ENCODE data around the gene AFDN.

AFDN gene

GRCh38 chr6:167855825-167856425 is 29.2 kb downstream of the AFDN start:
- Mint-ChIP-seq H3K4me1 (ENCODE audit: low read depth) (peaks cover 20% of the 10 kb centered on the region), H3K27ac (no peak overlapping the region), H3K9me3 (no peaks in the 10 kb centered on the region), H3K36me3 (ENCODE audit: low read depth) (no peaks in the 10 kb centered on the region), H3K27me3 (ENCODE audit: low read depth) (peaks cover 44% of the 10 kb centered on the region), H3K4me3 (no peak overlapping the region)

DNA sequence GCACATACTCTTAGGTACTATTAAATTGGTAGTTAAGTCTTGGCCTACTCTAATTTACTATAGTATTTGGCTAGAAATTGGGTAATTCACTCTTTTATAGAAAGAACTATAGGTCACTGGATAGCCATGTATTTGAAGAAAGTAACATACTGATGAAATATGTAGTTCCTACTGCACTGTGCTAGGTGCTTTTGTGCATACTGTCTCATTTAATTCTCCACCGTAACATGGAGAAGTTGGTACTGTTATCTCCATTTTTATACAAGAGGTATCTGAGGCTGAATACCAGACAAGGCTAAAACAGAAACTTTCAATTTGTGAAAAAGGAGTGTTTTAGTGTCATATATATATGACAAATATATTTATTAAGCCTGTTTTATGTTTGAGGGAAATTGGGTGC is 29.8 kb downstream of the AFDN start:
- no peaks in the 10 kb centered on the region for H3K9me3 Mint-ChIP-seq
- no peaks in the 10 kb centered on the region for H3K36me3 Mint-ChIP-seq (ENCODE audit: low read depth)
- no peak overlapping the region for H3K27ac Mint-ChIP-seq
- H3K4me3 Mint-ChIP-seq: no peak overlapping the region
- H3K27me3 Mint-ChIP-seq (ENCODE audit: low read depth): peaks cover 40% of the 10 kb centered on the region
- peaks cover 19% of the 10 kb centered on the region for H3K4me1 Mint-ChIP-seq (ENCODE audit: low read depth)

GRCh38 chr6:167856999-167857660 is 30.4 kb downstream of the AFDN start:
- H3K36me3 Mint-ChIP-seq (ENCODE audit: low read depth): no peaks in the 10 kb centered on the region
- no peak overlapping the region for H3K27ac Mint-ChIP-seq
- H3K4me1 Mint-ChIP-seq (ENCODE audit: low read depth): peaks cover 16% of the 10 kb centered on the region
- H3K9me3 Mint-ChIP-seq: no peaks in the 10 kb centered on the region
- H3K27me3 Mint-ChIP-seq (ENCODE audit: low read depth): peaks cover 40% of the 10 kb centered on the region
- no peak overlapping the region for H3K4me3 Mint-ChIP-seq

DNA sequence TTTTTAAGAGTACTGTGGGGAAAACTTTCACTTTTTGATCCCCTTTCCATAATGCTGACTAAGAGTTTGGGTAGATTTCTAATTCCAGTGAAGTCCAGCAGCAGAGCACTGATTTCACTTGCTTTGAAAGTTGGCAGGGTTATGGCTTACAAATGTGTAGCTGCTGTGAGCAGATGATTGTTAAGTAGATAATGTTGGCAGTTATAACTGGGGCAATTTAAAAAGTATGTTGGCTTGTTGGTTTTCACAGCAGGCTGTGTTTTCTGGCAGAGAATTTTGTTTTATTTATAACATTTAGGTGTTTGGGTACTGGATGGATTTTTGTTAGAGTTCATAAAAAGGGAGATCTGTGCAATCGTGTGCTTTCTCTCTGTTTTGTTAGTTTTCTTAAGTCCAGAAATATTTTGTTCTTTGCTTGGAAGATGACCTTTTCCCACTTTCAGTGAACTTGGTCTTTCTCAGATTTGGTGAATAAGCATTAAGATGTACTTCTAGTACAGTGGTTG is 31.4 kb downstream of the AFDN start:
- Mint-ChIP-seq H3K4me1 (ENCODE audit: low read depth) (peaks cover 17% of the 10 kb centered on the region), H3K9me3 (no peaks in the 10 kb centered on the region), H3K36me3 (ENCODE audit: low read depth) (no peaks in the 10 kb centered on the region), H3K4me3 (no peak overlapping the region), H3K27me3 (ENCODE audit: low read depth) (peaks cover 31% of the 10 kb centered on the region), H3K27ac (no peak overlapping the region)

- peaks cover 17% of the 10 kb centered on the region for H3K4me1 Mint-ChIP-seq (ENCODE audit: low read depth)
- no peaks in the 10 kb centered on the region for H3K36me3 Mint-ChIP-seq (ENCODE audit: low read depth)
- H3K27ac Mint-ChIP-seq: no peak overlapping the region
- H3K9me3 Mint-ChIP-seq: no peaks in the 10 kb centered on the region
- peaks cover 26% of the 10 kb centered on the region for H3K27me3 Mint-ChIP-seq (ENCODE audit: low read depth)
- no peak overlapping the region for H3K4me3 Mint-ChIP-seq
These were observed 32.3 kb downstream of the AFDN start for GRCh38 chr6:167858842-167859664.

GRCh38 chr6:167860550-167861226 is 34.0 kb downstream of the AFDN start:
- peaks cover 26% of the 10 kb centered on the region for H3K27me3 Mint-ChIP-seq (ENCODE audit: low read depth)
- no peak overlapping the region for H3K4me3 Mint-ChIP-seq
- no peaks in the 10 kb centered on the region for H3K36me3 Mint-ChIP-seq (ENCODE audit: low read depth)
- peaks cover 17% of the 10 kb centered on the region for H3K4me1 Mint-ChIP-seq (ENCODE audit: low read depth)
- no peaks in the 10 kb centered on the region for H3K9me3 Mint-ChIP-seq
- H3K27ac Mint-ChIP-seq: no peak overlapping the region

GRCh38 chr6:167861424-167861823 is 34.7 kb downstream of the AFDN start:
- Mint-ChIP-seq H3K27ac (no peak overlapping the region), H3K4me1 (ENCODE audit: low read depth) (peaks cover 17% of the 10 kb centered on the region), H3K27me3 (ENCODE audit: low read depth) (peaks cover 26% of the 10 kb centered on the region), H3K4me3 (no peak overlapping the region), H3K9me3 (no peaks in the 10 kb centered on the region), H3K36me3 (ENCODE audit: low read depth) (no peaks in the 10 kb centered on the region)

DNA sequence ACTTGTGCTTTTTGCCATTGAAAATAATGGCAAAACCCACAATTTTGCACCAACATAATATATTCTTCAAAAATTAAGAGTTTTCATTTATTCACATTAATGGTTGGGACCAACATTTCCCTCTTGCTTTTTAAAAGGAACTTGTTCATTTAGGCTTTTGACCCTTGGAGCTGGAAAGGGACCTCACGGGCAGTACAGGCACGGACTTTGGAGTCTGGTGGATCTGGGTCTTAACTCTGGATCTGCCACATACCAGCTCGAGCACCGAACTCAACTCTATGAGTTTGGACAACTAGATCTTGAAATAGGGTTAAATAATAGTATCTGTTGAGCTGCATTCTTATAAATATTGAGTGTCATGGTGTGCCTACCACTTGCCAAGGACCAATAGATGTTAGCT is 37.2 kb downstream of the AFDN start:
- Mint-ChIP-seq H3K4me3 (no peak overlapping the region), H3K27ac (no peak overlapping the region), H3K36me3 (ENCODE audit: low read depth) (peaks cover 2% of the 10 kb centered on the region), H3K27me3 (ENCODE audit: low read depth) (peaks cover 15% of the 10 kb centered on the region), H3K4me1 (ENCODE audit: low read depth) (peaks cover 6% of the 10 kb centered on the region), H3K9me3 (no peaks in the 10 kb centered on the region)

- Mint-ChIP-seq H3K4me1 (ENCODE audit: low read depth) (peaks cover 3% of the 10 kb centered on the region), H3K4me3 (no peak overlapping the region), H3K27ac (no peak overlapping the region), H3K36me3 (ENCODE audit: low read depth) (peaks cover 5% of the 10 kb centered on the region), H3K27me3 (ENCODE audit: low read depth) (no peaks in the 10 kb centered on the region), H3K9me3 (no peaks in the 10 kb centered on the region)
These were observed 39.9 kb downstream of the AFDN start for GRCh38 chr6:167866642-167867041.

DNA sequence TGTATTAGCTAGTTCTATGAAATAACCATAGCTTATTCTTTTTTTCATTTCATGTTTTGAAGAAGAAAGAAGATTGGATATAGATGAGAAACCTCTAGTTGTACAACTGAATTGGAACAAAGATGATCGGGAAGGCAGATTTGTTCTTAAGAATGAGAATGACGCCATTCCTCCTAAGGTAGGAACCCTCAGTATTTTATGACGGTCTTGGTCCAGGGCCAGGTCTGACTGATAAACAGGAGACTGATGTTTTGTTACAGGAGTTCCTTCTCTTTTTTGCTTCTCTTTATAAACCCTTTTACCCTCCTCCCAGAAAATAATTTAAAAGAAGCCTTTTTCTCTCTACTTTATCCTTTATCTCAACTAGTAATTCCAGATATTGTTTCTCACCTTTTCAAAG is 43.6 kb downstream of the AFDN start:
- Mint-ChIP-seq H3K36me3 (ENCODE audit: low read depth) (peaks cover 11% of the 10 kb centered on the region), H3K27me3 (ENCODE audit: low read depth) (no peaks in the 10 kb centered on the region), H3K9me3 (no peaks in the 10 kb centered on the region), H3K4me3 (no peak overlapping the region), H3K27ac (no peak overlapping the region), H3K4me1 (ENCODE audit: low read depth) (peaks cover 4% of the 10 kb centered on the region)

GRCh38 chr6:167872538-167873210 is 46.0 kb downstream of the AFDN start:
- peaks cover 15% of the 10 kb centered on the region for H3K36me3 Mint-ChIP-seq (ENCODE audit: low read depth)
- H3K9me3 Mint-ChIP-seq: no peaks in the 10 kb centered on the region
- no peak overlapping the region for H3K4me3 Mint-ChIP-seq
- no peaks in the 10 kb centered on the region for H3K27me3 Mint-ChIP-seq (ENCODE audit: low read depth)
- no peak overlapping the region for H3K27ac Mint-ChIP-seq
- peaks cover 4% of the 10 kb centered on the region for H3K4me1 Mint-ChIP-seq (ENCODE audit: low read depth)

- peaks cover 20% of the 10 kb centered on the region for H3K36me3 Mint-ChIP-seq (ENCODE audit: low read depth)
- no peaks in the 10 kb centered on the region for H3K4me1 Mint-ChIP-seq (ENCODE audit: low read depth)
- H3K9me3 Mint-ChIP-seq: no peaks in the 10 kb centered on the region
- no peak overlapping the region for H3K4me3 Mint-ChIP-seq
- no peak overlapping the region for H3K27ac Mint-ChIP-seq
- no peaks in the 10 kb centered on the region for H3K27me3 Mint-ChIP-seq (ENCODE audit: low read depth)
These were observed 51.5 kb downstream of the AFDN start for GRCh38 chr6:167877994-167878779.

DNA sequence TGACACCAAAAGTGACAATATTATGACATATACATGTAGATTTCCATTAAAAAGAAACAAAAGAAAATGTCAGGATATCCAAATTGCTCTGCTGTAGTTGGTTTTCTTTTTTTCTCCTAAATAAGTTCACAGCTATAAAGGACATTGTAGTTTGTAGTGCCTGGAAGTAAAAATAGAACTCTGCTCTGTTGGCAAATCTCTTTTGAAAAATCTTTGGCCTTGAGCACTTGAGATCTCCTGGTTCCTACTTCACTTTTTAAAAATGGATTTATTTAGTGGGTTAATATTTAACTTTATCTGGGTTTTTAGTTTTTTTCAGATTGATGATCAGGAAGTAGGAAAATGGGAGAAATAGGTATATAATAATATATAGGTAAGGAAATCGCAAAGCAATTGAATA is 52.9 kb downstream of the AFDN start:
- Mint-ChIP-seq H3K4me3 (no peak overlapping the region), H3K4me1 (ENCODE audit: low read depth) (no peaks in the 10 kb centered on the region), H3K27me3 (ENCODE audit: low read depth) (no peaks in the 10 kb centered on the region), H3K9me3 (no peaks in the 10 kb centered on the region), H3K36me3 (ENCODE audit: low read depth) (peaks cover 27% of the 10 kb centered on the region), H3K27ac (no peak overlapping the region)

Measured in T-helper 1 cell treated with Interleukin-12 subunit alpha and Interleukin-12 subunit beta and Interleukin-4 antibody, amounts not matched to agents 30 μg/mL and 1 μg/mL, for 36 hours (primary cell).